Transverse colon (tissue), 4 donors: Measurements from ENCODE around the gene TOR1A. TPM values are rescaled to one million over a fixed set of nuclear protein-coding genes. Genes with fewer than 3 reads are reported as not detected.

Experiments used
- DNase-seq: peaks from one replicate; pipeline ENCODE4 v3.0.0-alpha.2; 2019
- H3K27ac ChIP-seq, 4 donors: fragments of 200-600 bp; sonication (generic); 2 replicates each; pipeline ENCODE4 v1.5.1; 2016 to 2018; ENCODE audit warnings: inconsistent platforms in 4 of 4
- H3K27me3 ChIP-seq: fragments of 200-600 bp; sonication (generic); 2 replicates; pipeline ENCODE4 v1.5.1; 2017; ENCODE audit warnings: inconsistent platforms
- H3K36me3 ChIP-seq, 4 donors: fragments of 200-600 bp; sonication (generic); 2 replicates each; pipeline ENCODE4 v1.5.1; 2017 to 2019; ENCODE audit warnings: inconsistent platforms in 4 of 4
- H3K4me1 ChIP-seq, 4 donors: fragments of 200-600 bp; sonication (generic); 2 replicates each; pipeline ENCODE4 v1.5.1; 2017 to 2020; ENCODE audit warnings: inconsistent platforms in 4 of 4
- H3K4me3 ChIP-seq, 4 donors: fragments of 200-600 bp; sonication (generic); 1 replicate in 1 of 4; 2 replicates in 3 of 4; pipeline versions ENCODE4 v1.5.1 to v1.6.1; 2017 to 2019; ENCODE audit warnings: inconsistent platforms in 4 of 4
- H3K9me3 ChIP-seq, 2 donors: fragments of 200-600 bp; sonication (generic); 2 replicates each; pipeline ENCODE4 v1.5.1; 2017 to 2019; ENCODE audit warnings: inconsistent platforms in 2 of 2
- EP300 ChIP-seq: sonication (generic); formaldehyde crosslinking; IDR thresholded peaks from one replicate; pipeline ENCODE4 v1.6.1; 2017; ENCODE audit warnings: antibody characterized with exemption, low read depth
- POLR2A ChIP-seq: fragments of 450-650 bp; IDR thresholded peaks from one replicate; pipeline ENCODE4 v1.6.1; 2016; ENCODE audit warnings: antibody characterized with exemption, mild to moderate bottlenecking, moderate library complexity
- POLR2AphosphoS5 ChIP-seq, 3 donors: sonication (generic); formaldehyde crosslinking; IDR thresholded peaks; one replicate each; pipeline ENCODE4 v1.6.1; 2016; ENCODE audit warnings: antibody characterized with exemption in 3 of 3
- WGBS, 2 donors: methylation state at CpG; one replicate each; pipeline ENCODE4 v1.1.5; 2018; ENCODE audit warnings: low coverage in 1 of 2; 5-methylcytosine and 5-hydroxymethylcytosine counted together
- in situ Hi-C, 4 donors: fragments of 200-750 bp; cut with MboI; loops; one replicate each; pipeline versions ENCODE4 v1.15.0 to v1.15.1; 2017; ENCODE audit warnings: low sequenced_read_pairs in 3 of 4, low pct_ligation_motif_present in 1 of 4, low pct_unique_long_range_greater_than_20kb in 1 of 4
- intact Hi-C: fragments of 100-400 bp; cut with DNase I; formaldehyde crosslinking; loops from one replicate; pipeline ENCODE4 v1.15.1; 2023; ENCODE audit warnings: low total_unique reads
- total RNA-seq, 4 donors: library from RNA; depleted of rRNA; stranded (reverse); fragments of >200 nt; gene quantifications; one replicate each; pipeline ENCODE4 v1.1.0, GENCODE V29; 2016
- TF ChIP-seq, protein P1 (sequence below), 5 experiments: fragments of 200-600 bp in 3 of 5; fragments of 450-650 bp in 2 of 5; sonication (generic) in 3 of 5; IDR thresholded peaks; 1 replicate in 2 of 5; 2 replicates in 3 of 5; pipeline ENCODE4 v1.5.1; 2016 to 2017; ENCODE audit warnings: antibody characterized with exemption in 5 of 5, inconsistent platforms in 3 of 5, mild to moderate bottlenecking in 2 of 5, moderate library complexity in 1 of 5

The TOR1A gene
- total RNA-seq, 4 donors from 2014 or later, result 6.2 to 47.0 (median 40.0) TPM

DNA sequence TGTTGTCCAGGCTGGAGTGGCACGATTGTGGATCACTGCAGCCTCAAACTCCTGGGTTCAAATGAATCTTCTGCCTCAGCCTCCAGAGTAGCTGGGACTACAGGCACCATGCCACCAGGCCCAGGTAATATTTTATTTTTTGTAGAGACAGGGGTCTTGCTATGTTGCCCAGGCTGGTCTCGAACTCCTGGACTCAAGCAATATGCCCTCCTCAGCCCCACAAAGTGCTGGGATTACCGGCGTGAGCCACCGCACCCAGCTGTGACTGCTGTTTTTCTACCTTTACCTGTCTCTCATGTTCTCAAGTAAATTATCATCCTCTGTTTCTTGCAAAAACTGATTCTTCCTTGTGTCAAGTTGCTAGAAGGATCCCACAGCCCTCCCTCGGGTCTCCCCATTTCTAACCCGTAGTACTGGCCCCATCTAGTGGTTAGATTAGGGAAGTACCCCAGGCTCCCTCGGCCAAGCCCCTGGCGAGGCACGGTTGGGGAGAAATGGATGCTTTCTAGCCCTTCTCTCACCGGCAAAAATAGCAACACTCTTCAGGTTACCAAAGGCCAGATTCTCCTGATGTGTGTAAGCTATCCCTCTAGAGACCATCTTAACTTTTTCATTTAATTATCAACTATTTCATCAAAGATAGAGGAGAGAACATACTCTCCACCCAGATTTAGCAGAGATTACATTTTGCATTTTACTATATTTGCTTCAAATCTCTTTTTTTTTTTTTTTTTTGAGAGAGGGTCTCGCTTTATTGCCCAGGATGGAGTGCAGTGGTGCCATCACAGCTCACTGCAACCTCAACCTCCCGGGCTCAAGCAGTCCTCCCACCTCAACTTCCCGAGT, 40.2 kb downstream of the TOR1A start:
- Histone ChIP-seq H3K4me1 (no peaks in the 10 kb centered on the region), H3K27ac (no peak overlapping the region), H3K9me3 (no peaks in the 10 kb centered on the region), H3K27me3 (peaks cover 13% of the 10 kb centered on the region), H3K4me3 (no peak overlapping the region), H3K36me3 (no peaks in the 10 kb centered on the region)
- in situ Hi-C loops, result loop anchor here (5.0 to 25.0 kb wide), 9 partner anchors 41 to 649 kb away; partner anchors contain the start of gene ASB6 (in 2 of the 4)
- intact Hi-C loops, result loop anchor here (1.0 to 10.0 kb wide), 2 partner anchors 46 to 649 kb away; no protein-coding TSS in a partner anchor
- no peak for TF ChIP-seq EP300
- no peak for TF ChIP-seq POLR2AphosphoS5 (IDR thresholded peaks at IDR 0.05)
- TF ChIP-seq POLR2A, result no peak
- TF ChIP-seq, protein P1, sequence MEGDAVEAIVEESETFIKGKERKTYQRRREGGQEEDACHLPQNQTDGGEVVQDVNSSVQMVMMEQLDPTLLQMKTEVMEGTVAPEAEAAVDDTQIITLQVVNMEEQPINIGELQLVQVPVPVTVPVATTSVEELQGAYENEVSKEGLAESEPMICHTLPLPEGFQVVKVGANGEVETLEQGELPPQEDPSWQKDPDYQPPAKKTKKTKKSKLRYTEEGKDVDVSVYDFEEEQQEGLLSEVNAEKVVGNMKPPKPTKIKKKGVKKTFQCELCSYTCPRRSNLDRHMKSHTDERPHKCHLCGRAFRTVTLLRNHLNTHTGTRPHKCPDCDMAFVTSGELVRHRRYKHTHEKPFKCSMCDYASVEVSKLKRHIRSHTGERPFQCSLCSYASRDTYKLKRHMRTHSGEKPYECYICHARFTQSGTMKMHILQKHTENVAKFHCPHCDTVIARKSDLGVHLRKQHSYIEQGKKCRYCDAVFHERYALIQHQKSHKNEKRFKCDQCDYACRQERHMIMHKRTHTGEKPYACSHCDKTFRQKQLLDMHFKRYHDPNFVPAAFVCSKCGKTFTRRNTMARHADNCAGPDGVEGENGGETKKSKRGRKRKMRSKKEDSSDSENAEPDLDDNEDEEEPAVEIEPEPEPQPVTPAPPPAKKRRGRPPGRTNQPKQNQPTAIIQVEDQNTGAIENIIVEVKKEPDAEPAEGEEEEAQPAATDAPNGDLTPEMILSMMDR (IDR thresholded peaks at IDR 0.05), result peak; percentile 89 to 94 (median 92)
- 28 to 66% methylated on average over 4 to 14 of the region's 14 CpGs for WGBS, 2 donors
- DNase-seq, result peak; percentile 75

DNA sequence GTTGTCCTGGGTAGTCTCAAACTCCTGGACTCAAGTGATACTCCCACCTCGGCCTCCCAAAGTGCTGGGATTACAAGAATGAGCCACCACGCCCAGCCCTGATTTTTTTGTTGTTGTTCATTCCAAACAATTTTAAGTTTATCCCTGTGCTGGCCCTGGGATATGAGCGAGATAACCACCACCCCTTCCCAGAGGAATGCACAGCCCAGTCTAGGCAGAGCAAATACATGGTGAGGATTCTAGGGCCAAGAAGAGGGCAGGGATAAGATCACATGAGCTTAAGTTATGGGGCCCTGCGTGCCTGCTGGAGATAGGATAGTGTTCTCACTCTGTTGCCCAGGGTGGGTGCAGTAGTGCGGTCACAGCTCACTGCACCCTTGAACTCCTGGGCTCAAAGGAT, 42.0 kb downstream of the TOR1A start:
- Histone ChIP-seq H3K4me3 (no peak overlapping the region), H3K9me3 (no peaks in the 10 kb centered on the region), H3K27ac (no peak overlapping the region), H3K4me1 (peaks cover 6 to 13% (median 8%) of the 10 kb centered on the region in 4 donors), H3K36me3 (no peaks in the 10 kb centered on the region), H3K27me3 (peaks cover 3% of the 10 kb centered on the region)
- intact Hi-C loops, result loop anchor here (10.0 kb wide), 1 partner anchor 647 kb away; no protein-coding TSS in a partner anchor
- TF ChIP-seq POLR2A (no peak), POLR2AphosphoS5 (IDR thresholded peaks at IDR 0.05) (no peak), EP300 (no peak)
- TF ChIP-seq, protein P1 (IDR thresholded peaks at IDR 0.05), result no peak
- no peak for DNase-seq
- WGBS, 2 donors, result 40 to 61% methylated on average over 1 to 5 of the region's 5 CpGs
- in situ Hi-C loops, result loop anchor here (5.0 to 25.0 kb wide), 9 partner anchors 40 to 647 kb away; partner anchors contain the start of gene ASB6 (in 2 of the 4)

DNA sequence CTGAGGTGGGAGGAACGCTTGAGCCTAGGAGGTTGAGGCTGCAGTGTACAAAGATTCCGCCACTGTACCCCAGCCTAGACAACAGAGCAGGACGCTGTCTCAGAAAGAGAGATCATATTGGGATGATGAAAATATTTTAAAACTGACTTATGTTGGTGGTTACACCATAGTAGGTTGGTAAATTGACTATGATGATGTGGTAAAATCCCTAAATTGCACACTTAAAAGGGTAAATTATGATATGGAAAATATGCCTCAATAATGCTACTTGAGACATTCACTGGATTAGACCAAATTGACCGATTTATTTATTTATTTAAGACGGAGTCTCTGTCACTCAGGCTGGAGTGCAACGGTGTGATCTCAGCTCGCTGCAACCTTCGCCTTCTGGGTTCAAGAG, 42.8 kb downstream of the TOR1A start:
- intact Hi-C loops (loop anchor here (10.0 kb wide), 1 partner anchor 646 kb away; no protein-coding TSS in a partner anchor), in situ Hi-C loops (loop anchor here (5.0 to 25.0 kb wide), 9 partner anchors 39 to 646 kb away; partner anchors contain the start of gene ASB6 (in 2 of the 4))
- no peaks in the 10 kb centered on the region for H3K9me3 ChIP-seq

More for the DNA sequence above, 42.8 kb downstream of the TOR1A start:
- WGBS, 2 donors, result 80 to 81% methylated on average over 1 to 8 of the region's 8 CpGs
- no peaks in the 10 kb centered on the region for H3K36me3 ChIP-seq
- peaks cover 6 to 15% (median 11%) of the 10 kb centered on the region in 4 donors for H3K4me1 ChIP-seq
- TF ChIP-seq EP300, result no peak
- TF ChIP-seq POLR2A, result no peak
- TF ChIP-seq, protein P1 (IDR thresholded peaks at IDR 0.05), result no peak
- peaks cover 3% of the 10 kb centered on the region for H3K27me3 ChIP-seq
- no peak overlapping the region for H3K4me3 ChIP-seq
- no peak for DNase-seq
- H3K27ac ChIP-seq, result no peak overlapping the region
